DMS153 treated with DMSO at 0.1 percent for 48 hours (cell line): Measurements from ENCODE around the gene METTL21C.

Experiments
- DNase-seq: peaks from one replicate; lab custom pipeline; 2025; ENCODE audit not compliant: unreplicated experiment; lab: John Stamatoyannopoulos, UW

METTL21C gene

GRCh38 chr13:102667911-102668310 is 26.9 kb downstream of the METTL21C start:
- DNase-seq: no peak

GRCh38 chr13:102667023-102667422 is 27.8 kb downstream of the METTL21C start:
- no peak for DNase-seq

- no peak for DNase-seq
These were observed 35.6 kb downstream of the METTL21C start for GRCh38 chr13:102659168-102659713.

GRCh38 chr13:102658660-102659059 is 36.2 kb downstream of the METTL21C start:
- DNase-seq: no peak

- DNase-seq: no peak
These were observed 37.2 kb downstream of the METTL21C start for GRCh38 chr13:102657630-102658029.

- DNase-seq: no peak
These were observed 40.1 kb downstream of the METTL21C start for GRCh38 chr13:102654756-102655155.

- DNase-seq: no peak
These were observed 43.0 kb downstream of the METTL21C start for GRCh38 chr13:102651892-102652291.

GRCh38 chr13:102651392-102651791 is 43.5 kb downstream of the METTL21C start:
- DNase-seq: no peak

GRCh38 chr13:102650444-102650843 is 44.4 kb downstream of the METTL21C start:
- no peak for DNase-seq

GRCh38 chr13:102648046-102648445 is 46.8 kb downstream of the METTL21C start:
- no peak for DNase-seq

- no peak for DNase-seq
These were observed 49.1 kb downstream of the METTL21C start for GRCh38 chr13:102645701-102646100.

GRCh38 chr13:102643656-102644055 is 51.2 kb downstream of the METTL21C start:
- no peak for DNase-seq

GRCh38 chr13:102642475-102642874 is 52.4 kb downstream of the METTL21C start:
- no peak for DNase-seq

GRCh38 chr13:102642029-102642428 is 52.8 kb downstream of the METTL21C start:
- no peak for DNase-seq

GRCh38 chr13:102638741-102639140 is 56.1 kb downstream of the METTL21C start:
- DNase-seq: no peak
